ENCODE results near the gene COX7B2. TPM values are rescaled to one million over a fixed set of nuclear protein-coding genes. Genes with fewer than 3 reads are reported as not detected.

COX7B2 gene
- total and polyA plus RNA-seq, 4 donors, result not detected

DNA sequence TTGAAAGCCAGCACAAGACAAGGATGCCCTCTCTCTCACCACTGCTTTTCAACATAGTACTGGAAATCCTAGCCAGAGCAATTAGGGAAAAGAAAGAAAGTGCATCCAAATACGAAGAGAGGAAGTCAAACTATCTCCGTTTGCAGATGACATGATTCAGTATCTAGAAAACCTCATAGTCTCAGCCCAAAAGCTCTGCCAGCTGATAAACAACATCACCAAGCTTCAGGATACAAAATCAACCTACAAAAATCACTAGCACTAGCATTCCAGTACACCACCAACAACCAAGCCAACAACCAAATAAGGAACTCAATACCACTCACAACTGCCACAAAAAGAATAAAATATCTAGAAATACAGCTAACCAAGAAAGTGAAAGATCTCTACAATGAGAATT lies 38.6 kb downstream of the COX7B2 start (continued):
- TF ChIP-seq, protein P1, sequence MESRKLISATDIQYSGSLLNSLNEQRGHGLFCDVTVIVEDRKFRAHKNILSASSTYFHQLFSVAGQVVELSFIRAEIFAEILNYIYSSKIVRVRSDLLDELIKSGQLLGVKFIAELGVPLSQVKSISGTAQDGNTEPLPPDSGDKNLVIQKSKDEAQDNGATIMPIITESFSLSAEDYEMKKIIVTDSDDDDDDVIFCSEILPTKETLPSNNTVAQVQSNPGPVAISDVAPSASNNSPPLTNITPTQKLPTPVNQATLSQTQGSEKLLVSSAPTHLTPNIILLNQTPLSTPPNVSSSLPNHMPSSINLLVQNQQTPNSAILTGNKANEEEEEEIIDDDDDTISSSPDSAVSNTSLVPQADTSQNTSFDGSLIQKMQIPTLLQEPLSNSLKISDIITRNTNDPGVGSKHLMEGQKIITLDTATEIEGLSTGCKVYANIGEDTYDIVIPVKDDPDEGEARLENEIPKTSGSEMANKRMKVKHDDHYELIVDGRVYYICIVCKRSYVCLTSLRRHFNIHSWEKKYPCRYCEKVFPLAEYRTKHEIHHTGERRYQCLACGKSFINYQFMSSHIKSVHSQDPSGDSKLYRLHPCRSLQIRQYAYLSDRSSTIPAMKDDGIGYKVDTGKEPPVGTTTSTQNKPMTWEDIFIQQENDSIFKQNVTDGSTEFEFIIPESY (IDR thresholded peaks at IDR 0.05), result no peak
- TF ChIP-seq HNF4A (conservative IDR thresholded peaks at IDR 0.05), result no peak
- TF ChIP-seq, protein P2, sequence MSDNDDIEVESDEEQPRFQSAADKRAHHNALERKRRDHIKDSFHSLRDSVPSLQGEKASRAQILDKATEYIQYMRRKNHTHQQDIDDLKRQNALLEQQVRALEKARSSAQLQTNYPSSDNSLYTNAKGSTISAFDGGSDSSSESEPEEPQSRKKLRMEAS (IDR thresholded peaks at IDR 0.05), result no peak
- TF ChIP-seq RXRA (IDR thresholded peaks at IDR 0.05), result no peak

DNA sequence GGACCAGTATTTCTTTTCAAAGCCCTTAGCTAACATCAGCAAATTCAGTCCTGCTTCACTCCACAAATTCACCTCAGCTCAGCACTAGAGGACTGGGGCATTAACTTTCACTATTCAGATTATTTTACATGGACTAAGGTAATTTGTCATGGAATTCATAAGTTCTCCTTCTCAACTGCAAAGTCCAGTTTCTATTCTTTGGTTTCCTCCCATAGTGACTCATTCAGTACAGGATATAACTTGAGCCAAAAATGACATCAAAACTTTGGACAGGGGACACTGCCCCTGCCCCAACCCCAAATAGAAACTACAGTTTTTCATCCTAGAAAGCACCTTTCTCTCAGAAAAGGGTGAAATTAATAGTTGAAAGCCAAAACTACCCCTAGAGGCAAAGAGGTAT lies 52.7 kb downstream of the COX7B2 start:
- Histone ChIP-seq H3K9ac (ENCODE audit: low read depth in 1 of 2, low read length in 2 of 2) (no peak overlapping the region), H3K4me3 (ENCODE audit: low read depth in 1 of 3, low read length in 3 of 3) (no peak overlapping the region), H3K27me3 (ENCODE audit: control insufficient read depth in 4 of 4, insufficient read depth in 4 of 4, low read length in 3 of 4) (no peaks in the 10 kb centered on the region), H3K9me3 (ENCODE audit: control insufficient read depth in 4 of 4, low read length in 3 of 4) (no peaks in the 10 kb centered on the region), H3K36me3 (ENCODE audit: control insufficient read depth in 4 of 4, insufficient read depth in 3 of 4, low read depth in 1 of 4, low read length in 3 of 4) (no peaks in the 10 kb centered on the region), H3K27ac (ENCODE audit: low read depth in 1 of 2, low read length in 2 of 2) (no peak overlapping the region), H3K4me1 (ENCODE audit: control insufficient read depth in 4 of 4, insufficient read depth in 4 of 4, low read length in 3 of 4) (no peaks in the 10 kb centered on the region)
- TF ChIP-seq RXRA (IDR thresholded peaks at IDR 0.05), result no peak
- TF ChIP-seq, protein P3, sequence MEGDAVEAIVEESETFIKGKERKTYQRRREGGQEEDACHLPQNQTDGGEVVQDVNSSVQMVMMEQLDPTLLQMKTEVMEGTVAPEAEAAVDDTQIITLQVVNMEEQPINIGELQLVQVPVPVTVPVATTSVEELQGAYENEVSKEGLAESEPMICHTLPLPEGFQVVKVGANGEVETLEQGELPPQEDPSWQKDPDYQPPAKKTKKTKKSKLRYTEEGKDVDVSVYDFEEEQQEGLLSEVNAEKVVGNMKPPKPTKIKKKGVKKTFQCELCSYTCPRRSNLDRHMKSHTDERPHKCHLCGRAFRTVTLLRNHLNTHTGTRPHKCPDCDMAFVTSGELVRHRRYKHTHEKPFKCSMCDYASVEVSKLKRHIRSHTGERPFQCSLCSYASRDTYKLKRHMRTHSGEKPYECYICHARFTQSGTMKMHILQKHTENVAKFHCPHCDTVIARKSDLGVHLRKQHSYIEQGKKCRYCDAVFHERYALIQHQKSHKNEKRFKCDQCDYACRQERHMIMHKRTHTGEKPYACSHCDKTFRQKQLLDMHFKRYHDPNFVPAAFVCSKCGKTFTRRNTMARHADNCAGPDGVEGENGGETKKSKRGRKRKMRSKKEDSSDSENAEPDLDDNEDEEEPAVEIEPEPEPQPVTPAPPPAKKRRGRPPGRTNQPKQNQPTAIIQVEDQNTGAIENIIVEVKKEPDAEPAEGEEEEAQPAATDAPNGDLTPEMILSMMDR (IDR thresholded peaks at IDR 0.05; ENCODE audit: low read depth, low read length, missing input control), result no peak
- TF ChIP-seq, protein P4, sequence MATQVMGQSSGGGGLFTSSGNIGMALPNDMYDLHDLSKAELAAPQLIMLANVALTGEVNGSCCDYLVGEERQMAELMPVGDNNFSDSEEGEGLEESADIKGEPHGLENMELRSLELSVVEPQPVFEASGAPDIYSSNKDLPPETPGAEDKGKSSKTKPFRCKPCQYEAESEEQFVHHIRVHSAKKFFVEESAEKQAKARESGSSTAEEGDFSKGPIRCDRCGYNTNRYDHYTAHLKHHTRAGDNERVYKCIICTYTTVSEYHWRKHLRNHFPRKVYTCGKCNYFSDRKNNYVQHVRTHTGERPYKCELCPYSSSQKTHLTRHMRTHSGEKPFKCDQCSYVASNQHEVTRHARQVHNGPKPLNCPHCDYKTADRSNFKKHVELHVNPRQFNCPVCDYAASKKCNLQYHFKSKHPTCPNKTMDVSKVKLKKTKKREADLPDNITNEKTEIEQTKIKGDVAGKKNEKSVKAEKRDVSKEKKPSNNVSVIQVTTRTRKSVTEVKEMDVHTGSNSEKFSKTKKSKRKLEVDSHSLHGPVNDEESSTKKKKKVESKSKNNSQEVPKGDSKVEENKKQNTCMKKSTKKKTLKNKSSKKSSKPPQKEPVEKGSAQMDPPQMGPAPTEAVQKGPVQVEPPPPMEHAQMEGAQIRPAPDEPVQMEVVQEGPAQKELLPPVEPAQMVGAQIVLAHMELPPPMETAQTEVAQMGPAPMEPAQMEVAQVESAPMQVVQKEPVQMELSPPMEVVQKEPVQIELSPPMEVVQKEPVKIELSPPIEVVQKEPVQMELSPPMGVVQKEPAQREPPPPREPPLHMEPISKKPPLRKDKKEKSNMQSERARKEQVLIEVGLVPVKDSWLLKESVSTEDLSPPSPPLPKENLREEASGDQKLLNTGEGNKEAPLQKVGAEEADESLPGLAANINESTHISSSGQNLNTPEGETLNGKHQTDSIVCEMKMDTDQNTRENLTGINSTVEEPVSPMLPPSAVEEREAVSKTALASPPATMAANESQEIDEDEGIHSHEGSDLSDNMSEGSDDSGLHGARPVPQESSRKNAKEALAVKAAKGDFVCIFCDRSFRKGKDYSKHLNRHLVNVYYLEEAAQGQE (IDR thresholded peaks at IDR 0.05), result no peak
- TF ChIP-seq, protein P5, sequence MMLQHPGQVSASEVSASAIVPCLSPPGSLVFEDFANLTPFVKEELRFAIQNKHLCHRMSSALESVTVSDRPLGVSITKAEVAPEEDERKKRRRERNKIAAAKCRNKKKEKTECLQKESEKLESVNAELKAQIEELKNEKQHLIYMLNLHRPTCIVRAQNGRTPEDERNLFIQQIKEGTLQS (IDR thresholded peaks at IDR 0.05), result no peak
- DNase-seq (ENCODE audit: low spot score), result no peak

DNA sequence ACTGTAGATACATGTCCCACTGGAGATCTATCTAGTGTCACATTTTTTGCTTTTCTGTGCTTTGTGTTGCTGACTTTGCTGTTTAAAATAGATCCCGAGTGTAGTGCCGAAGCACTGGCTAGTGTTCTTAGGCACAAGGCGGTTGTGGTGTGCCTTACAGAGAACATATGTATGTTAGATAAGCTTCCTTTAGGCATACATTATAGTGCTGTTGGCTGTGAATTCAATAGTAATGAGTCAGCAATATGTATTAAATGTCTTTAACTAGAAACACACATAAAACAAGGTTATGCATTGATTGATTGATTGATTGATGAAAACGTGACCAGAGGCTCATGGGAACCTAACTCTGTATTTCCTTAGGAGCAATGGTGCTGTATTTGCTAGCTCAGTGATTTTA lies 56.2 kb downstream of the COX7B2 start:
- H3K27ac ChIP-seq (ENCODE audit: low read depth in 1 of 2, low read length in 2 of 2), result no peak overlapping the region
- no peak for DNase-seq (ENCODE audit: low spot score)
- no peak overlapping the region for H3K4me3 ChIP-seq (ENCODE audit: low read depth in 1 of 3, low read length in 3 of 3)
- H3K9me3 ChIP-seq (ENCODE audit: control insufficient read depth in 4 of 4, low read length in 3 of 4), result no peaks in the 10 kb centered on the region
- H3K36me3 ChIP-seq (ENCODE audit: control insufficient read depth in 4 of 4, insufficient read depth in 3 of 4, low read depth in 1 of 4, low read length in 3 of 4), result no peaks in the 10 kb centered on the region
- WGBS, result 71% methylated on average over 4 of the region's 4 CpGs
- TF ChIP-seq, protein P3 (IDR thresholded peaks at IDR 0.05; ENCODE audit: low read depth, low read length, missing input control), result no peak
- TF ChIP-seq, protein P1 (IDR thresholded peaks at IDR 0.05), result no peak
- no peak for TF ChIP-seq TAF1 (conservative IDR thresholded peaks at IDR 0.05)
- H3K4me1 ChIP-seq (ENCODE audit: control insufficient read depth in 4 of 4, insufficient read depth in 4 of 4, low read length in 3 of 4), result no peaks in the 10 kb centered on the region
- no peak overlapping the region for H3K9ac ChIP-seq (ENCODE audit: low read depth in 1 of 2, low read length in 2 of 2)
- H3K27me3 ChIP-seq (ENCODE audit: control insufficient read depth in 4 of 4, insufficient read depth in 4 of 4, low read length in 3 of 4), result no peaks in the 10 kb centered on the region

Data from liver (tissue), 9 donors.